ENCODE measurements around the gene SRSF9.

- TF ChIP-seq POLR2AphosphoS5 (IDR thresholded peaks at IDR 0.05; ENCODE audit: low read depth, low read length) (no peak; the same call in 1 of the 2 replicates), POLR2A (IDR thresholded peaks at IDR 0.05; ENCODE audit: low read depth, low read length) (0 out of 2 replicates have a peak, but pooled peaks have one; percentile 40)
Observed at GRCh38 chr12:120460157-120460556, 9.4 kb downstream of the SRSF9 start.

All from GM12892 (cell line).